Spleen (tissue), 11 donors: Measurements from ENCODE around the gene MT1HL1. TPM values are rescaled to one million over a fixed set of nuclear protein-coding genes. Genes with fewer than 3 reads are reported as not detected.

ENCODE experiments used
- DNase-seq: peaks from one replicate; pipeline ENCODE4 v3.0.0-alpha.2; 2020
- H3K27ac ChIP-seq, 8 donors: fragments of 200-600 bp; sonication (generic) in 7 of 8; 1 replicate in 4 of 8; 2 replicates in 4 of 8; pipeline versions ENCODE4 v1.5.0 to v1.8.0; 2016 to 2021; ENCODE audit warnings: inconsistent platforms in 4 of 8, mild to moderate bottlenecking in 4 of 8, moderate library complexity in 1 of 8
- H3K27me3 ChIP-seq, 7 donors: fragments of 200-600 bp; sonication (generic) in 6 of 7; replicated peaks in 1 of 7; 1 replicate in 4 of 7; 2 replicates in 3 of 7; pipeline versions ENCODE4 v1.5.0 to v1.8.0; 2016 to 2021; ENCODE audit warnings: inconsistent platforms in 3 of 7, mild to moderate bottlenecking in 1 of 7
- H3K36me3 ChIP-seq, 6 donors: fragments of 200-600 bp; sonication (generic) in 5 of 6; 1 replicate in 4 of 6; 2 replicates in 2 of 6; pipeline versions ENCODE4 v1.5.0 to v1.8.0; 2016 to 2021; ENCODE audit warnings: inconsistent platforms in 2 of 6
- H3K4me1 ChIP-seq, 6 donors: fragments of 200-600 bp; sonication (generic) in 5 of 6; 1 replicate in 3 of 6; 2 replicates in 3 of 6; pipeline versions ENCODE4 v1.5.0 to v1.8.0; 2016 to 2021; ENCODE audit warnings: inconsistent platforms in 3 of 6
- H3K4me3 ChIP-seq, 8 donors: fragments of 200-600 bp; sonication (generic) in 7 of 8; 1 replicate in 4 of 8; 2 replicates in 4 of 8; pipeline versions ENCODE4 v1.5.0 to v1.8.0; 2016 to 2021; ENCODE audit warnings: inconsistent platforms in 4 of 8, mild to moderate bottlenecking in 4 of 8, moderate library complexity in 2 of 8
- H3K9me3 ChIP-seq, 8 donors: fragments of 200-600 bp; sonication (generic) in 7 of 8; 1 replicate in 4 of 8; 2 replicates in 4 of 8; pipeline versions ENCODE4 v1.5.0 to v1.8.0; 2016 to 2021; ENCODE audit warnings: inconsistent platforms in 4 of 8
- POLR2A ChIP-seq, 3 donors: fragments of 450-650 bp; IDR thresholded peaks; one replicate each; pipeline ENCODE4 v1.5.1; 2017; ENCODE audit warnings: antibody characterized with exemption in 3 of 3, mild to moderate bottlenecking in 1 of 3
- POLR2AphosphoS5 ChIP-seq, 3 donors: sonication (generic); formaldehyde crosslinking; IDR thresholded peaks; one replicate each; pipeline ENCODE4 v1.5.1; 2017; ENCODE audit warnings: antibody characterized with exemption in 3 of 3
- WGBS, 5 donors: extraction: QIAGEN DNeasy Blood & Tissue Kit in 3 of 5; methylation state at CpG; one replicate each; pipeline versions ENCODE4 v1.1.5 to v1.1.7; 2013 to 2018; 5-methylcytosine and 5-hydroxymethylcytosine counted together
- intact Hi-C: fragments of 100-400 bp; cut with DNase I; formaldehyde crosslinking; loops from one replicate; pipeline ENCODE4 v1.15.0; 2023; ENCODE audit warnings: low total_unique reads
- polyA plus RNA-seq, 3 donors: library from polyadenylated mRNA; stranded (reverse); fragments of 200-250 nt; gene quantifications; one replicate each; pipeline ENCODE4 v1.2.1, GENCODE V29; 2013
- total RNA-seq, 7 donors: library from RNA; depleted of rRNA in 3 of 7; stranded (reverse); fragments of >200 nt in 3 of 7; fragmentation: NEBNext Ultra II Directional in 4 of 7; extraction: Animal tissue kit (Norgen Biotek cat#: 25700) in 4 of 7; gene quantifications; one replicate each; pipeline versions ENCODE4 v1.1.0 to v1.2.1, GENCODE V29; 2016 to 2021
- TF ChIP-seq, protein P1 (sequence below), 11 experiments: fragments of 200-600 bp in 7 of 11; fragments of 450-650 bp in 4 of 11; sonication (generic) in 4 of 11; IDR thresholded peaks in 8 of 11; conservative IDR thresholded peaks in 3 of 11; 1 replicate in 7 of 11; 2 replicates in 4 of 11; pipeline versions ENCODE4 v1.4.0 to v1.8.0; 2016 to 2021; ENCODE audit warnings: antibody characterized with exemption in 11 of 11, inconsistent platforms in 4 of 11, mild to moderate bottlenecking in 1 of 11
- donor health status: healthy with polysubstance abuse.
- donor health status: DM: no; HTN: no; CAD: no; lungs with moderate emphysema.
- donor health status: DM: no; HTN: no; CAD: no.
- donor health status: Bipolar disorder and iron deficiency.
- donor health status: healthy.
- donor health status: DM: no; HTN: no; CAD: no.
- donor health status: DM: yes; HTN: yes; CAD: no.

The MT1HL1 gene
- total and polyA plus RNA-seq, 10 donors = not detected

DNA sequence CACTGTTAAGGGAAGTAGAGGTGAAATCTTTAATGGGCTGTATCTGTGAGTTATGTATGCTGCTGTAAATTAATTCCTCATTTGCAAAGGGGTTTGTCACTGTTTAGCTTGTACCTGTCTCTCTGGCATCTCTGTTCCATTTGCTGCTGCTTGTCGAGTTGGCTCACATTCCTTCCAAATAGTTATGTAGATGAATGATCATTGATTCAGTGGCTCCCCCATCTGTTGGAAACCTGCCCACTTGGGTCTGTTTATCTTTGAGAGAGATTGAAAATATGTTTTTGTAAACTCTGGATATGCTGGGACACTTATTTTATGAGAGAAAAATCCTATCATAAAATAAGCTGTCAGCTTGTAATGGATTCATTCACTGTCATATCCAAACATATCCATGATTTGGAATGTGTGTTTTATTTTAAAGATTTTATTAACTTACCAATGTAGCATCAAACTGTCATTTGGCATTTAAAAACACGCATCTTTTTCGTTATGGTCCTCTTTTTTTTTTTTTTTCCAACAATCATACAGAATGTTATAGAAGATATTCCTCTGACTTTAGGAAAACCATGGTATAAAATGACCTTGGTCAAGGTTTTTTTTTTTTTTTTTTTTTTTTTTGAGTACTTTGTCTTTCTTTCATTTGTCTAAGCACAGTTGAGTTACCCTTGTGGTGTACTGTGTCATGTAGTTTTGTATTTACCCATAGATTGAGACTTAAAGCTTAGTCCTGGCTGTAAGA lies 41.2 kb upstream of the MT1HL1 start:
- H3K27me3 ChIP-seq = peaks cover 3 to 84% (median 30%) of the 10 kb centered on the region in 7 donors
- intact Hi-C loops = no loop called here
- TF ChIP-seq, protein P1, sequence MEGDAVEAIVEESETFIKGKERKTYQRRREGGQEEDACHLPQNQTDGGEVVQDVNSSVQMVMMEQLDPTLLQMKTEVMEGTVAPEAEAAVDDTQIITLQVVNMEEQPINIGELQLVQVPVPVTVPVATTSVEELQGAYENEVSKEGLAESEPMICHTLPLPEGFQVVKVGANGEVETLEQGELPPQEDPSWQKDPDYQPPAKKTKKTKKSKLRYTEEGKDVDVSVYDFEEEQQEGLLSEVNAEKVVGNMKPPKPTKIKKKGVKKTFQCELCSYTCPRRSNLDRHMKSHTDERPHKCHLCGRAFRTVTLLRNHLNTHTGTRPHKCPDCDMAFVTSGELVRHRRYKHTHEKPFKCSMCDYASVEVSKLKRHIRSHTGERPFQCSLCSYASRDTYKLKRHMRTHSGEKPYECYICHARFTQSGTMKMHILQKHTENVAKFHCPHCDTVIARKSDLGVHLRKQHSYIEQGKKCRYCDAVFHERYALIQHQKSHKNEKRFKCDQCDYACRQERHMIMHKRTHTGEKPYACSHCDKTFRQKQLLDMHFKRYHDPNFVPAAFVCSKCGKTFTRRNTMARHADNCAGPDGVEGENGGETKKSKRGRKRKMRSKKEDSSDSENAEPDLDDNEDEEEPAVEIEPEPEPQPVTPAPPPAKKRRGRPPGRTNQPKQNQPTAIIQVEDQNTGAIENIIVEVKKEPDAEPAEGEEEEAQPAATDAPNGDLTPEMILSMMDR (IDR thresholded peaks at IDR 0.05 in 8 of 11, conservative IDR thresholded peaks at IDR 0.05 in 3 of 11) = no peak
- TF ChIP-seq POLR2A (IDR thresholded peaks at IDR 0.05) (no peak), POLR2AphosphoS5 (IDR thresholded peaks at IDR 0.05) (no peak)
- no peaks in the 10 kb centered on the region for H3K9me3 ChIP-seq
- no peak overlapping the region for H3K4me3 ChIP-seq
- H3K4me1 ChIP-seq = peaks cover 0 to 29% (median 15%) of the 10 kb centered on the region in 6 donors
- no peaks in the 10 kb centered on the region for H3K36me3 ChIP-seq
- DNase-seq = no peak
- H3K27ac ChIP-seq = no peak overlapping the region
- 20 to 30% (median 25%) methylated on average over 3 of the region's 3 CpGs for WGBS, 5 donors

DNA sequence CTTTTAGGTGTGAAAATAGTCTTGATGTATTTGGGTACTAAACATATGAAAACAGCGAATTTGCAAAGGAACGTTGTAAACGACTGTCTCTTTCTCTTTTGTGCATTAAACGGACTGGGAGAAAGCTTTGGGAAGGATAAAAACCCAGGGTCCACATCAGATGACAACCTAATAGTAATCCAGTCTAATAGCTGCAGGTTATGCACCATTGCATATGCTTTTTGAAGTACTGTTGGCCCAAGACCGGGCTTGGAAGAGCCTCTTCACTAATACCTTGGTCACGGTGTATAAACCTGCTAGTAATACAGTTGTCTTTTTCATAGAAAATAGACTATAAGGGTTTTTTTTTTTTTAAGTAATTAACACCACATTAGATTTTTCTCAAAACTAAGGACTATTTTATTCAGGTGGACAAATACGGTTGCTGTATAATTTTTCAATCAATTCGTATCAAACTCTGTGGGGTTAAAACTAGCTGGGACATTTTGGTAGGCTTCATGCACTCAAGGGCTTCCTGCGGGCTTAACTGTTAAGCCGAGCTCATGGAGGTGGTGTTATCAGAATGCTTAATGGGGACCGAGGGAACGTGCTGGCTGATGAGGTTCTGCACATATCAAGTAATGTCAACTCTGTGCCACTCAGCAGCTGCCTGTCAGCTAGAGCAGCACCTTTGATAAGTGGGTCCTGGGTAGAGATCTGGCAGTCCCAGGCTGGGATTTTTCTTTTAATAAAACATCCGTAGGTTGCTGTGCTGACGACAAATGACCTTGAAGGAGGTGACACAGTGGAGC lies 39.8 kb upstream of the MT1HL1 start:
- TF ChIP-seq POLR2A (IDR thresholded peaks at IDR 0.05) = no peak
- TF ChIP-seq, protein P1 (IDR thresholded peaks at IDR 0.05 in 8 of 11, conservative IDR thresholded peaks at IDR 0.05 in 3 of 11) = no peak
- TF ChIP-seq POLR2AphosphoS5 (IDR thresholded peaks at IDR 0.05) = no peak
- WGBS, 5 donors = 11 to 17% (median 13%) methylated on average over 14 of the region's 14 CpGs
- intact Hi-C loops = no loop called here

DNA sequence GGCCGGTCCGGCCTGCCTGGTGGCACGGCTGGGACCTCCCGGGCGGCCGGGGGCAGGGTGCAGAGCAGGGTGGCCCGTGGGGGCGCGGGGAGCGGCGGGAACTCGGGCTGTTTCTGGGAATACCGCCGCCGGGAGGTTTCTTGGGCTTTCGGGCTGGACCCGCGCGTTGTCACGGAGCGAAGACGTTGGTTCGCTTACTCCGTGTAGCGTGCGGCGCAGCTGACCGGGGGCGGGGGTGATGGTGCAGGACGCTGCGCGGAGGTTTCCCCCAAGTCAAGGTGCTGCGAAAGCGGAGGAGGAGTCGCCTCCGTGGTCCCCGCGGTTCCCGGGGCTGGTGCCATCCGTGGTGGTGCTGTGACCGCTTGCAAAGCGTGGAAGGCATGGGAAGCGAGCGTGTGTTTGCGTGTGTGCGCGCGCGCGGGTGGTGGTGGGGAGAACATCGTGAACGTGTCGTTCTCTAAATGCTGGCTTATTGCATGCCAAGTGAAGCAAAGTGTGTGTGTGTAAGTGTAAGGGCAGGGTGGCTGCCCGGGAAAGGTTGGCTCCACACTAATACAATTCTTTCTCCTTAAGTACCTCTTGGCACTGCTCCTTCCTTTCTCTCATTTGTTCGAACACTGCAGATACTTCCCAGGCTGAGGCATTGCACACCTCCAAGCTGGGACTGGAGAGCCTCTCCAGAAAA lies 38.8 kb upstream of the MT1HL1 start:
- intact Hi-C loops = no loop called here
- no peak for DNase-seq

More for the DNA sequence above, 39.8 kb upstream of the MT1HL1 start:
- Histone ChIP-seq H3K9me3 (no peaks in the 10 kb centered on the region), H3K36me3 (no peaks in the 10 kb centered on the region), H3K4me3 (peak overlapping the region in 4 of 8 donors; percentile 23 to 65 (median 42)), H3K27ac (no peak overlapping the region), H3K4me1 (peaks cover 0 to 29% (median 15%) of the 10 kb centered on the region in 6 donors), H3K27me3 (peaks cover 3 to 89% (median 30%) of the 10 kb centered on the region in 7 donors)
- DNase-seq = no peak

More for the DNA sequence above, 38.8 kb upstream of the MT1HL1 start:
- Histone ChIP-seq H3K27ac (peak overlapping the region in 5 of 8 donors; percentile 8 to 41 (median 24)), H3K27me3 (peaks cover 3 to 92% (median 30%) of the 10 kb centered on the region in 7 donors), H3K4me3 (peak overlapping the region; percentile 6 to 65 (median 38)), H3K36me3 (no peaks in the 10 kb centered on the region), H3K4me1 (peaks cover 0 to 29% (median 15%) of the 10 kb centered on the region in 6 donors), H3K9me3 (no peaks in the 10 kb centered on the region)
- no peak for TF ChIP-seq POLR2AphosphoS5 (IDR thresholded peaks at IDR 0.05)
- TF ChIP-seq POLR2A (IDR thresholded peaks at IDR 0.05) = no peak
- TF ChIP-seq, protein P1 (IDR thresholded peaks at IDR 0.05 in 8 of 11, conservative IDR thresholded peaks at IDR 0.05 in 3 of 11) = no peak
- WGBS, 5 donors = 2 to 7% (median 3%) methylated on average over 31 to 55 of the region's 55 CpGs
